HG03565 (cell line): ENCODE data around the gene RPL21.
"Not testable (repeated sequence)": the region's sequence is repeated elsewhere in the genome, so short reads cannot be mapped to it uniquely, and the experiment has no call there.

ENCODE experiments used
- ATAC-seq: cut with Tn5 transposase; IDR thresholded peaks from one replicate; pipeline ENCODE4 v1.9.1; 2021; ENCODE audit warnings: mild to moderate bottlenecking, moderate library complexity; ENCODE audit not compliant: unreplicated experiment

RPL21 gene

DNA sequence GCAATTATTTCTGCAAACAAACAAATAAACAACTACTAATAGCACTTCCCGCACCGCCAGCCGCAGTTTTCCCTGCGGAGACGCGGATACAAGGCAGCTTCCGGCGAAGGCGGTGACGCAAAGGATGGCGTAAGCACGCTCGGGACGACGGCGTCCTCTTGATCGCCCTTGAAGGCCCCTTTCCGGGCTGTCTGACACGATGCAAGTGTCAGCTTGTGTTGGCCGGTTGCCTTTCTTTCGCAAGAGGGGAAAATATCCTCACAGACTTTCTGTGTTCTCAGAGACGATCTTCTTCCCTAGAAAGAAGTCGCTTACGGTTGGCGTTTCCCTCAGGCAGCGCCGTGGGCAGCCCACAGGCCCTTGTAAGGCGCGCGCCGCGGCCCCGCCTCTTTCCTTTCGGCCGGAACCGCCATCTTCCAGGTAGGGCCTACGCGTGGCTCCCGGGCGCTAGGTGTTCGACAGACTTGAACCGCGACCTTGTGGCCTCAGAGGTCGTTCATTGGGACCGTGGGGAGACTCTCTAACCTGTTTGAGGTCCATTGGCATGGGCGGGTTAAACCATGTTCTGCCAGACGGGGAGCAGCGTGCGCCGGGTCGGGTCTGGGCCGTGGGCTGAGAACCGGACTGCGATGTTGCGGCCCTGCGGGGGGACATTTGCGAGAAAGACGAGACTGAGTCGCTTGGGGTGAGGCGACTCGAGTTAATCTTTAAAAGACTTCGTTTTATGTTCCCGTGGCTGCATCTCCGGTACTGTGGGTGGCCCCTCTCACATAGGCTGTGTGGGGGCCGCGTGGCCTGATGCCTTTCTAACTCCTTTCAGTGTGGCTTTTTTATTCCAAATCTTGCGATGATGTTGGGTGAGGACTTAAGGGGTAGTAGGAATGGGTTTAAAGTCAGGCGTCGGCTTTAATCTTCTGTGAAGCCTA lies at the start of gene RPL21:
Gene RPL21, plus strand, starts transcription at position 393 of the 926 bp plus-strand sequence. CDS start 2,219 bp downstream, outside the sequence.
- ATAC-seq, result peak; percentile 86

DNA sequence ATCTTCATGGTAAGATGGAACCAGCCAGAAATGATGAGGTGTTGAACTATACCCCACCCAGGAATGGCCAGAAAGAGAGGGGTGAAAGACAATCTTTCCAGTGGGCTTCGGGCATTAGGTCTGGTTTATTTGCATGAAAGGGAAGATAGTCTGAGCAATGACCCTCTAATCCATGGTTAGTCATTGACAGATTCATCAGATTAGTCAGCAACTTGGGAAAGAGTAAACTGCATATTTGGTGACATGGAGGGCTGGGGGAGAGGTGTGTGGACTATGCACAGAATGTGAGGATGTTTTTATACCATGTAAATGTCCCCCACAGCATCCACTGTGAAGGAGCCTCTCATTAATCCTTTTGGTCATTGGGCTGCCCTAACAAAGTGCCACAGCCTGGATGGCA lies 49.7 kb upstream of the RPL21 start:
- no peak for ATAC-seq

DNA sequence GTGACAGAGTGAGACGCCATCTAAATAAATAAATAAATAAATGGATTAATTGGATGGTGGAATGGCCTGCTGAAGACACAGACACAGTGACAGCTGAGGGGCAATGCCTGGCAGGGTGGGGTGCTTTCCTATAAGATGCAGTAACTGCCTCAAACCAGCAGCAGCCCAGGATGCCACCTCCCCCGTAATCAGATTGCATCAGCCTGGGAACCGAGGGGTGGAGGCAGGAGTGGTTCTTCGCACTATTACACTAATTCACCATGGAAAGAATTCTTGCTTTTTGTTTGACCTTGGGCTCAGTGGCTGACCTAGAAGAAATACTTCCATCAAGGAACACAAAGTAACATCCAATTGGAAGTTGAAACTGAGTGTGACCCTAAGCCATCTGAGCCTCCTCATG lies 48.2 kb upstream of the RPL21 start:
- no peak for ATAC-seq

GRCh38 chr13:27203854-27204253 lies 47.5 kb upstream of the RPL21 start:
- no peak for ATAC-seq

GRCh38 chr13:27208514-27208913 lies 42.8 kb upstream of the RPL21 start:
- ATAC-seq, result no peak

DNA sequence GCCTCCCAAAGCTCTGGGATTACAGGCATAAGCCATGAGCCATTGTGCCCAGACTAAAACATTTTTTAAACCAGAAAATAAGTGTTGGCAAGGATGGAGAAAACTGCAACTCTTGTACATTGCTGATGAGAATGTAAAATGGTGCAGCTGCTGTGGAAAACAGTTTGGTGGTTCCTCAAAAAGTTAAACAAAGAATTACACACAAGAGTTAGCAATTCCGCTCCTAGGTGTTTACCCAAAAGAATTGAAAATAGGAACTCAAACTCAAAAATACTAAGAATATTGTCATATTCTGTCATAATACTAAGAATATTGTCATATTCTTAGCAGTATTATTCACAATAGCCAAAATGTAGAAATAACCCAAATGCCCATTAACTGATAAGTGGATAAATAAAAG lies 40.1 kb upstream of the RPL21 start:
- no peak for ATAC-seq

DNA sequence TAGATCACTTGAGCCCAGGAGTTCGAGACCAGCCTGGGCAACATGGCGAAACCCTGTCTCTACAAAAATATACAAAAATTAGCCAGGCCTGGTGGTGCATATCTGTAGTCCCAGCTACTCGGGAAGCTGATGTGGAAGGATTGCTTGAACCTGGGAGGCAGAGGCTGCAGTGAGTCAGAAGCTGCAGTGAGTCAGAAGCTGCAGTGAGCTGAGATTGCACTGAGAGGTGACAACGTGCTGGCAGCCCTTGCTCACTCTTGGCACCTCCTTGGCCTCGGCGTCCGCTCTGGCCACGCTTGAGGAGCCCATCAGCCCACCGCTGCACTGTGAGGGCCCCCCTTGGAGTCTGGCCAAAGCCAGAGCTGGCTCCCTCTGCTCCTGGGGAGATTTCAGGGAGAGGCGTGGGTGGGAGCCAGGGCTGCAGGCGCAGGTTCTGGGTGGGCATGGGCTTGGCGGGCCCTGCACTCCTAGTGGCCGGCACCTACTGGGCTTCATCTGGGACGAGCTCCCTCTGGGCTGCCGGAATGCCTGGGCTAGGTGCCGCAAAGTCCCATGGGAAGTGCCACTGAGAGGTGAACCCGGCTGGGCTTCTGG lies 39.5 kb upstream of the RPL21 start:
- no peak for ATAC-seq

GRCh38 chr13:27213386-27213785 lies 38.0 kb upstream of the RPL21 start:
- ATAC-seq, result not testable (repeated sequence)

- ATAC-seq, result not testable (repeated sequence)
These were observed 33.6 kb upstream of the RPL21 start for GRCh38 chr13:27217791-27218190.

DNA sequence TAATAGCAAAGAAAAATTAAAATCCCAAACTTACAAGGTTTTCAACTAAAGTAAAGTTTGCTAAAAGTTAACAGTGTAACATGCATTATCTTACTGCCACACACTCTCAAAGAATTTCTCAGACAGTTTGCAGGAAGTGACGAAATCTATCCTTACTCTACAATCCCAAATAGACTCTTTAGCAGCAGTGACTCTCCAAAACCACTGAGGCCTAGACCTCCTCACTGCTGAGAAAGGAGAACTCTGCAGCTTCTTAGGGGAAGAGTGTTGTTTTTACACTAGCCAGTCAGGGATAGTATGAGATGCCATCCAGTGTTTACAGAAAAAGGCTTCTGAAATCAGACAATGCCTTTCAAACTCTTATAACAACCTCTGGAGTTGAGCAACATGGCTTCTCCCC lies 32.5 kb upstream of the RPL21 start:
- ATAC-seq, result not testable (repeated sequence)

DNA sequence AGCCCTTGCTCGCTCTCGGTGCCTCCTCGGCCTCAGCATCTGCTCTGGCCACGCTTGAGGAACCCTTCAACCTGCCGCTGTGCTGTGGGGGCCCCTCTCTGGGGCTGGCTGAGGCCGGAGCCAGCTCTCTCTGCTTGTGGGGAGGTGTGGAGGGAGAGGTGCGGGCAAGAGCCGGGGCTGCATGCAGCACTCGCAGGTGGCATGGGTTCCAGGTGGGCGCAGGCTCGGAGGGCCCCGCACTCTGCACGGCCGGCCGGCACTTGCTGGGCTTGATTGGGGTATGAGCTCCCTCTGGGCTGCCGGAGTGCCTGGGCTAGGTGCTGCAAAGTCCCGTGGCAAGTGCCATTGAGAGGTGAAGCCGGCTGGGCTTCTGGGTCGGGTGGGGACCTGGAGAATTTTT lies 31.7 kb upstream of the RPL21 start:
- ATAC-seq, result no peak

DNA sequence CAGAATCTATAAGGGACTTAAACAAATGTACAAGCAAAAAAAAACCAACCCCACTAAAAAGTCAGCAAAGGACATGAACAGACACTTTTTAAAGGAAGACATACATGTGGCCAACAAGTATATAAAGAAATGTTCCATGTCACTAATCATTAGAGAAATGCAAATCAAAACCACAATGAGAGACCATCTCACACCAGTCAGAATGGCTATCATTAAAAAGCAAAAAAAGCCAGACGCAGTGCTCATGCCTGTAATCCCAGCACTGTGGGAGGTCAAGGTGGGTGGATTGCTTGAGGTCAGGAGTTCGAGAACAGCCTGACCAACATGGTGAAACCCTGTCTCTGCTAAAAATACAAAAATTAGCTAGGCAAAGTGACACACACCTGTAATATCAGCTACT lies 29.3 kb upstream of the RPL21 start:
- not testable (repeated sequence) for ATAC-seq

DNA sequence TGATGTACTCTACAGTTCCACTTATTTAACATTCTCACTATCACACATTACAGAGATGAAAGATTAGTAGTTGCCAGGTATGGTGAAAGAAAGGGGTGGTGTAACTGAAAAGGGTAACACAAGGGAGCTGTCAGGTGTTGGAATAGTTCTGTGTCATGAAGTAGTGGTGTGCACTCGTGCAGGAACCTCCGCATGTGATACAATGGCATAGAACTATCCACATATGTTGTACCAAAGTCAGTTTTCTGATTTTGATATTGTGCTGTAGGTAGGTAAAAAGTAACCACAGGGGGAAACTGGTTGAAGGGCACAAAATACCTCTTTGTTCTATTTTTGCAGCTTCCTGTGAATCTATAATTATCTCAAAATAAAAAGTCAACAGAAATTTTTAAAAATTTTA lies 24.4 kb upstream of the RPL21 start:
- ATAC-seq, result no peak

DNA sequence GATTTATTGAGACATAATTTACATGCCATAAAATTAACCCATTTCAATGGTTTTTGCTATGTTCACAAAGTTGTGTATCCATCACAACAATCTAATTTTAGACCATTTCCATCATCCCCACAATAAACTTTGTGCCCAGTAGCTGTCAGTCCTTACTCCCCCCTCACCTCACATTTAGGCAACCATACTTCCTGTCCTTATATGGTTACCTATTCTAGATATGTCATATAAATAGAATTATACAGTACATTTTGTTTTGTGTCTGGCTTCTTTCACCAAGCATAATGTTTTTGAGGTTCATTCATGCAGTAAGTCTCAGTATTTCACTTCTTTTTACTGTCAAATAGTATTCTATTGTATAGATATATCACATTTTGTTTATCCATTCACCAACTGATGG lies 23.2 kb upstream of the RPL21 start:
- no peak for ATAC-seq

- ATAC-seq, result no peak
These were observed 21.7 kb upstream of the RPL21 start for GRCh38 chr13:27229642-27230041.

DNA sequence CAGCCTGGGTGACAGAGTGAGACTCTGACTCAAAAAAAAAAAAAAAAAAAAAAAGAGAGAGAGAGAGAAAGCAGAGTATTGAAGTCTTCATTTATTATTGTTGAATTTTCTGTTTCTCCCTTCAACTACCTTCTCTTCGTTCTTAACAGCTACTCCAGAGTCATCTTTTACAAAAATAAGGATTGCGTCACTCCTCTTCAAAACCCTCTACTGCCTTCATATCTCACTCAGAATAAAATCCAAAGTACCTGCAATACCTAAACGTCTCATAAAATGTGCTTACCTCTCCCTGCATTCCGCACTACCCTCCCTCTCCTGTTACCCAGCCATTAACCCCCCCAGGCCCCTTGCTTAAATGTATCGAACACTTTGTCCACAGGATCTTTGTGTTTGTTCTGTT lies 17.4 kb upstream of the RPL21 start:
- ATAC-seq, result no peak

- no peak for ATAC-seq
These were observed 14.9 kb upstream of the RPL21 start for GRCh38 chr13:27236478-27236877.

DNA sequence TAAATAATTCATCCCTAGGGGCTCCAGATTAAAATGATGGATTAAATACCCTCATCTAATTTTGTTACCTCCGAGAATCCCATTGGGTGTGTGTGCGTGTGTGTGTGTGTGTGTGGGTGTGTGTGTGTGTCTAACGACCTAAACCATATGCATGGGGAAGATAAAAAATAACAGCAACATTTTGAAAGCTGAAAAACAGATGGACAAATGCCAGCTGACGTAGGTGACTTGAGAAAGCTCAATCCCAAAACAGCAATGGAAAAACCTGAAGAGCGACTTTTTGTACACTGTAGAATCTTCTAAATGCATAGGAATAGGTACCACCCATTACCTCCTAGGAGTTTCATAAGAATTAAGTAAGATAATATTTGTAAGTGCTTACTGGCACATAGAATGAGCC lies 8.7 kb upstream of the RPL21 start:
- ATAC-seq, result no peak

- ATAC-seq, result no peak
These were observed 5.7 kb upstream of the RPL21 start for GRCh38 chr13:27245610-27246009.

DNA sequence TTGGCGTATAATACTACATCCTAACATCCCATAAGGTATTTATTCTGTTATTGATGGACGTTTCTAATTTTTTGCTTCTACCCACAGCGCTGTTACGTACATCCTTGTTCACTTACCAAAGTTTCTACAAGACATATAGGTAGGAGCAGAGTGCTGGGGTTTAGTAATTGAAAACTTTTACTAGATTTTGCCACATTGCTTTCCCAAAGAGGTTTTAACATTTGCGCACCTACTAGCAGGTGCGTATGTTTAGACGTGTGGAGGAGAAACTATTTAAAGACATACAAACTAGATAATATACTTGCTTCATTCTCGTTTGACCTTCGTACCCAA lies 559 bp upstream of the RPL21 start:
- ATAC-seq, result no peak

- no peak for ATAC-seq
These were observed 1.1 kb downstream of the RPL21 start for GRCh38 chr13:27252467-27252866.

DNA sequence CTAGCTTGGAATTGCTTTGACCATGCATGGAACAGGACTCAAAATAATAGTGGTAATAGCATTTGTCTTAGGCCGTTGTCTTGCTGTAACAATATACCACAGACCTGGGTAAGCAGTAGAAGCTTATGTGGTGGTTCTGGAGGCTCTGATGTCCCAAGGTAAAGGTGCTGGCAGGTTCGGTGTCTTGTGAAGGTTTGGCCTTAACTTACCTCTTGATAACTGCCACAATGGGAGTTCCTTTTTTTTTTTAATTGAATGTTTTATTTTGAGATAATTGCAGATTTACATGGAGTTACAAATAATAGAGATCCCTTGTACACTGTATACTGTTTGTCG lies 5.8 kb downstream of the RPL21 start:
- no peak for ATAC-seq
